Right renal pelvis (tissue), 4 donors: Measurements from ENCODE around the gene COL18A1. TPM values are rescaled to one million over a fixed set of nuclear protein-coding genes. Genes with fewer than 3 reads are reported as not detected.

Experiments
- DNase-seq, 4 donors: peaks; one replicate each; pipeline ENCODE4 v3.0.0-alpha.2; 2013; ENCODE audit warnings: low read depth in 4 of 4, low spot score in 3 of 4, missing footprints in 1 of 4
- polyA plus RNA-seq, 4 donors: library from polyadenylated mRNA; unstranded; fragments of 120-200 nt; gene quantifications; one replicate each; pipeline ENCODE4 v1.2.1, GENCODE V29; 2013; ENCODE audit not compliant: insufficient read length in 4 of 4

The COL18A1 gene
- polyA plus RNA-seq, 4 donors: 135 to 240 (median 143) TPM

- DNase-seq: no peak
Observed at GRCh38 chr21:45393833-45394638, 10.9 kb upstream of the COL18A1 start.

- DNase-seq: no peak
Observed at GRCh38 chr21:45396620-45396995, 8.4 kb upstream of the COL18A1 start.

- DNase-seq: no peak
Observed at GRCh38 chr21:45397381-45397780, 7.6 kb upstream of the COL18A1 start.

- no peak for DNase-seq
Observed at GRCh38 chr21:45401054-45401518, 3.9 kb upstream of the COL18A1 start.

GRCh38 chr21:45401916-45402900 is 2.8 kb upstream of the COL18A1 start:
- DNase-seq: no peak

GRCh38 chr21:45403133-45403824 is 1.7 kb upstream of the COL18A1 start:
- no peak for DNase-seq

GRCh38 chr21:45403825-45404729 is 888 bp upstream of the COL18A1 start:
- DNase-seq: no peak

- no peak for DNase-seq
Observed at GRCh38 chr21:45405271-45405818, 380 bp downstream of the COL18A1 start.

- DNase-seq: no peak
Observed at GRCh38 chr21:45405819-45406762, 1.1 kb downstream of the COL18A1 start.

- no peak for DNase-seq
Observed at GRCh38 chr21:45406801-45407628, 2.0 kb downstream of the COL18A1 start.

- no peak for DNase-seq
Observed at GRCh38 chr21:45407629-45408247, 2.8 kb downstream of the COL18A1 start.

- DNase-seq: no peak
Observed at GRCh38 chr21:45408271-45408791, 3.4 kb downstream of the COL18A1 start.

GRCh38 chr21:45408801-45409261 is 3.9 kb downstream of the COL18A1 start:
- no peak for DNase-seq

- no peak for DNase-seq
Observed at GRCh38 chr21:45409466-45410150, 4.6 kb downstream of the COL18A1 start.

GRCh38 chr21:45410151-45410864 is 5.3 kb downstream of the COL18A1 start:
- DNase-seq: no peak
